ENCODE results near the gene THOC1.

The THOC1 gene

DNA sequence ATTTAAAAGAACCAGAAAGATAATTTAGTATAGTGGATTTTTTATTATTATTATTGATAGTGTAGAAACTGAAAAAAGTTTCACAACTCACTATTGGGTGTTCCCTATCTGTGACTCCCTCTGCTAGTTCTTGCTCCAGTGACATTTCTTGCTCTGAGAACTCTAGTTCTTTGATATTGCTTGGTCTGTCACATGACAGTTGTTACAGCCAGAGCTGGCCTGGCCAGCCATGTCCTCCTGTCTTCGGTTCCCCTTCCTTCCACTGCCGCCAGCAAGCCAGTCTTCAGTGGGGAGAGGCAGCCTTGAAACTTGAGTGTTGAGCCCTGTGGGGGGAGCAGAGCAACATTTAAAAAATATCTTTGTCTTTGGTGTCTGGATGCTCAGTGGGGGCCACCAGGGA, 7.6 kb upstream of the THOC1 start:
- no peak for DNase-seq

DNA sequence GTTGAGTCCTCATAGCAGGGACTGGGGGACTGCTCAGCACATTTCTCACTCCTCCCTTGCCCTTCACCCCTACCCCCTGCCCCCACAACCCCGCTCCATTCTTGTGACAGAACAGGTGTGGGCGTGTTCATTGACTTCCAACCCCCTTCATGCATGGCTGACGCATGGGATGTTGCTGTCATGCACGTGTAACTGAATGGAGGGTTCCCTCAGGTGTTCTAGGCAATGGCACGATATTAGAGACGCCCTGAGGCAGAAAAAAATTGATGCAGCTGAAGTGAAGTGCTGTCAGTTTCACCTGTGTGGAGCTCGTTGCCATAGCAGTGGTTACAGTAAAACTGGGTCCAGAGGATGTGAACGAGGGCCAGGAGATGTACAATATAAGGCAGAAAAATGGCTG, 6.5 kb upstream of the THOC1 start:
- no peak for DNase-seq

DNA sequence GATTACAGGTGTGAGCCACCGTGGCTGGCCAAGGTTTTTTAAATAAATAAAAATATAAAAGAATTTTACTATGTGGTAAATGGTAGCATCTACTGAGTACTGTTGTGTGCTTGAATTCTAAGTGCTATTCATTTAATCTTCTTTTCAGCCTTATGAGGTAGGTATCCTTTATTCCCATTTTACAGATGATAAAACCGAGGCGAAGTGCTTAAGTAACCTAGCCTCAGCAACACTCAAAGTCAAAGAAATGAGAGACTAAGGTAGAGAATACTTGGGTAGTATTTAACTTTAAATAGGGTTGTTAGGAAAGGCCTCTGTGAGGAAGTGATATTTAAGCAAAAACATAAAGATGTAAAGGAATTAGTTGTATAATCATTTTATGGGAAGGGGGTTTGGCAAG, 5.7 kb upstream of the THOC1 start:
- DNase-seq: no peak

DNA sequence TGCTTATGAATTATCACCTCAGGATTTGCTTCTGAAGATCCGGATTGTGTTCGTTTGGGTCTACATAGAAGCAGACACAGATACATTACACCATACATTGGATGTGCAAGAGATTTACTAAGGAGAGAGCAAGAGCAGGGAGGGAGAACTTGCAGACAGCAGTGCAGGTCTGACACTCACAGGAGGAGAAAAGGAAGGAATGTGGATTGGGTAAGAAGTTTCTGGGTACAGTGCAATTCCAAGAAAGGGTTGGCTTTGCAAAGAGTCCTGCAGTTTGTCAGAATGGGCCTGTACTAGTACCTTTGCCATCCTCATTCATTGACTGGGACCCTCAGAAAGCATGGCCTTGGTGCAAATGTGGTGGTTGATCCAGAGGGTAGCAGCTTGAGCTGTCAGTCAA, 4.8 kb upstream of the THOC1 start:
- DNase-seq: no peak

DNA sequence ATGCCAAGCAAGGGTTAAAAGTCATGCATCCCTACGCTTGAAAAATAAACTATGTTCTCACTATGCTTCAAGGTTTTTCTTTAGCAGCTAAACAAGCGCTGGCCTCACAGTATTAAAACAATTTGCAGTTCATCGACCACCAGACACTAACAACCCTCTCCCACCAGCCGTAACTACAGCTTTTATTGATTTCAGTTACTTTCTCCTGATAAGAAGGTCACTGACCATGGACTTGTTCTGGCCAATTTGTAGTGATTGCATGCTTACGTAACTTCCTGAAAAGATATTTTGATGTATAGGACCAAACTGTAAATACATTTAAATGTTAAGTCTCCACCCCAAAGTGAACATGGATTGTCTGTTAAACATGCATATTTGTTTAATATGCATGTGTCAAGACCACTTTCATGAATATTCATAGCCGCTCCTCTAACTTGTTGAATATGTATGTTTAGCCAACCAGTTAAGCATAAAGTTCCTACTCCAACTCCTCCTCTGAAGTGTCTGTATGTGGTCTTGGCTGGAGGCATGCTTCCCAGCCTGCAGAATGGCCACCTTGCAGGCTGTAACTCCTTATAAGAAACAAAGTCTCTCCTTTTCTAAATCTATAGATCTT, 1.7 kb upstream of the THOC1 start:
- DNase-seq: no peak

DNA sequence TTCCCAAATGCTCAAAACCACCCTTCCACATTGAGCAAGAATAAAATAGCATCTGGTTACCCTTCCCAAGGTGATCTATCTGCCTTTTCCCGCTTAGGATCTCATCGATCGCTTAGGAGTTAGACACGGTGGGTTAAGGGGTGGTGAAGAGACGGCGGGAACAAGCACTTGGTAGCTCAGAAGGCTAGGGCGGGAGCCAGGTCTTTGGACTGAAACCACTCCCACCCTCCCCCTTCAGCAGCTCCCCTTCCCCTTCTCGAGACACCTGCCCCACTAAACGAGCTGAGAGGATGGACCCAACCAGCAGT, 513 bp downstream of the THOC1 start:
- no peak for DNase-seq

DNA sequence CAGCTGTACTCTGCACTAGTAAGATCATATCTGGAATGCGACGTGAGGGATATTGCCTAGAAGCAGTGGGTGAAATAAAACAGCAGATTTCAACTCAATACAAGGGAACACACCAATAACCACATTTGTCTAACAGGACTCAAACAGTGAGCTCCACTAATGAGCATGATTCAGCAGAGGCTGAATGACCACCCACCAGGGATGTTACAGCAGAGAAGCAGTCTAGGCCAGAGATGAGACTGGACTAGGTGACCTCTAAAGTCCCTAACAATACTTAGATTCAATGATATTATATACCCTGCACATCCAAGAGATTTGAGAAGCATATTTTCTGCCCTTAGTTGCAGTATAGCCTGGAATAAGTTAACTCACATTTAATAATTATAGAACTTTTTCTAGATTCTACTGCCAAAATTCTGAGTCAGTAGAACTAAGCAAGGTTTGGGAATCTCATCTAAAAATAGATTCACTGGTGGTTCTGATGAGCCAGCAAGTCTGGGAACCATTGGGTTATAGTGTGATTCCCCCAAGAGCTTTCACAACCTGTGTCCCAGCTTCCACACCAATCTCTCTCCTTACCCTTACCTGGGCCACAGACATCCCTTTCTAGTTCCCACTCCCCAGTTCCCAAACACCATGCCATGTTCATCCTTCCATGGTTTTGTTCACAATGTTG, 6.3 kb downstream of the THOC1 start:
- no peak for DNase-seq

DNA sequence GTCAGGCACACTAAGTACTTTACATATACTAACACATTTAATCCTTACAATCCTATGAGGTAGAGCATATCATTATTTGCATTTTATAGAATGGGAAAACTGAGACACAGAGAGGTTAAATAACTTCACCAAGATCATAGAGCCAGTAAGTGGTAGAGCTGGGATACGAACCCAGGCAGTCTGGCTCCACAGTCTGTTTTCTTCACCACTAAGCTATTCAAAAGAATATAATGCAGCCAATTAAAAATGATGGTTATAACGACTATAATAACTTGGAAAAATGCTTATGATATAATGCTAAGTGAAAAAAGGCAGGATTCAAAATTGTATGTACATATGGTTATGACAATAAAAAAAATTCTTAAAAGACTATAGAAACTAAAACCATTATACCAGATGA, 7.3 kb downstream of the THOC1 start:
- DNase-seq: no peak

DNA sequence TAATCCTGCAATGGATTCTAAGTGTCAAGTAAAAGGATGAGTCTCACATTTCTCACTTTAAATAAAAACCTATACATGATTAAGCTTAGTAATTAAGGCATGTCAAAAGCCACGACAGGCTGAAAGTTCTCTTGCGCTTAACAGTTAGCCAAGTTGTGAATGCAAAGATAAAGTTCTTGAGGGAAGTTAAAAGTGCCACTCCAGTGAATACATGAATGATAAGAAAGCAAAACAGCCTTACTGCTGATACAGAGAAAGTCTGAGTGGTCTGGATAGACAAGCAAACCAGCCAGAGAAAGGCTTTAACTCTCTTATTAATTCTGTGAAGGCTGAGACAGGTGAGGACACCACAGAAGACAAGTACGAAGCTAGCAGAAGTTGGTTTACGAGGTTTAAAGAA, 12.7 kb downstream of the THOC1 start:
- no peak for DNase-seq

DNA sequence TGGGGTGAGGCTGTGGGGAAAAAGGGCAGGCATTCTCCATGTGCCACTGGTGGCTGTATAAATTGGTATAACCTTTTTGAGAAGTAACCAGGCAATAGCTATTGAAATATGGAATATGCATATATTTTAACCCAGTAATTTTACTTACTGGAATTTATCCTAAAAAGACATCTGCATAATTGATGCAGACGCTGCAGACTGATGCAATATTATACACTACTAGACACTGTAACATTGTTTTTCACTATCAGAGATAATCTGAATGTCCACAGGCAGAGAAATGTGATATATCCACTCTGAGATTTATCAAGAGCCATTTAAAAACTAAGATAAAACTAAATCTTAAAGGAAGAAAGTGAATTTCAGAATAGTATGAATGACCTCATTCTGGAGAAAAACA, 14.7 kb downstream of the THOC1 start:
- no peak for DNase-seq

DNA sequence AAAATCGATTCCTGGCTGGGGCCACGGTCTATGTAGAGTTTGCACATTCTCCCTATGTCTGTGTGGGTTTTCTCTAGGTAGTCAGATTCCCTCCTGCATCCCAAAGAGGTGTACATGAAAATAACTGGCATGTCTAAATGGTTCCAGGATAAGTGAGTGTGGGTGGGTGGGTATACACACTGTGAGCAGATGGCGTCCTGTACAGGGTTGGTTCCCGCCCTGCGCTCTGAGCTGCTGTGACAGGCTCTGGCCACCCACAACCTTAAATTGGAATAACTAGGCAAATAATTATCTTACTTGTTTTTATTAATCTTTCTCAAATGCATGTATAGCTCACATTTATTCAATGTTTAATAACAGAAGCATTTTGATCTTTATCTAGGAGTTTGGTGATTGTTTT, 16.3 kb downstream of the THOC1 start:
- DNase-seq: no peak

DNA sequence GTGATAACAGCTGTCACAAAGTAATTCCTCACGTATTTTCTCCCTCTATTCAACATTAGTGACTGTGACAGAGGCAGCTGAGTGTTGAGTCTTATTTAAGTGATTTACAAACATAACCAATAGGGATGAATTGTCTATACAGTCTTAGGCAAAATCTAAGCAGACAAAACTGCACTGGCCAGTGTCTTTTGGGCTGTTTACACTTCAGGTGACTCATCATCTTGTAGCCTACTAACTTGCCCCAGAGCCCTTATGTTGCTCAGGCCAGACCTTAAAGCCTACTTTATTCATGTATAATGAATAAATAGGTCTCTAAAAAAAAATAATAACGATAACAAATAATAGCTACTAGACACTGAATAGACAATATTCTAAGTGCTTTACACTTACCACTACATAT, 17.2 kb downstream of the THOC1 start:
- DNase-seq: no peak

DNA sequence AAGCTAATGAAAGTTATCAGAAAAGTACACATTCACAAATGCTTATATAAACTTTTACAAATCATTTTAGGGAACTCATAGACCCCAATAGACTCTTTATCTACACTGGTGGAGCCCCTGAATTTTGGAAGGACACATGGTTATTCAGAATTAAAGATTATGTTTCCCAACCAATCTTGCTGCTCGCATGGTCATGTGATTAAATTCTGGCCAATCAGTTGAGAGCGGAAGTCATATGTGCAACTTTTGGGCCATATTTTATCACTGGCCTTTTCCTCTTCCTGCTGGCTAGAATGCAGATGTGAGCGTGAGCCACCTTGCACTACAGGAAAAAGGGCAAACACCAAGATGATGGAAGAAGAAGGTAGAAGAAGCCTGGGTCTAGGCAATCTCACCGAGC, 19.8 kb downstream of the THOC1 start:
- DNase-seq: no peak

DNA sequence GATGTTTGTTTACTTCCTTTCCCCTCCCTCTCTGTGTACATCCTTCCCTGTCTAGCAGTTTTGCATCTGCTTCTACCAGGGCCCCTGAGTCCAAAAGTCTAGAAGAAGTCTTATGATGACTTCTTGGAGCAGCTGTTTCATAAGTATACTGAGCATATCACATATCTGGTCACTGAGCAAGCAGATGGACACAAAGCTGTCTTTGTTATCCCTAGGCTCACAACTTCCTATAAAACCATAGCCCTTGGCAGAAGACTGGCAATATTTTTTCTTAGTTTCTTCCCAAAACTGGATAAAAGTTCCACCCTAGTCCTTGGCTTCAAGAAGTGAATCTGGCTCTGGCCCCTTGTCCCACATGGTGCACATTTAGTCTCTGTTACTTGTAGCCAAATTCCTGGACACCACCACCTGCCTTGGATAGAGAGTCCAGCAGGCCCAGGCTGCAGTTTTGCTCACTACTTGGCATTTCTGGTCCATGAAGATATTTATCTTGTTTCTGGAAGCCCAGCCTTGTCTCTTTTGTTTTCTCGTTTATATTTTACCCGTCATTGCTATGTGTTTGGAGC, 22.5 kb downstream of the THOC1 start:
- DNase-seq: no peak

DNA sequence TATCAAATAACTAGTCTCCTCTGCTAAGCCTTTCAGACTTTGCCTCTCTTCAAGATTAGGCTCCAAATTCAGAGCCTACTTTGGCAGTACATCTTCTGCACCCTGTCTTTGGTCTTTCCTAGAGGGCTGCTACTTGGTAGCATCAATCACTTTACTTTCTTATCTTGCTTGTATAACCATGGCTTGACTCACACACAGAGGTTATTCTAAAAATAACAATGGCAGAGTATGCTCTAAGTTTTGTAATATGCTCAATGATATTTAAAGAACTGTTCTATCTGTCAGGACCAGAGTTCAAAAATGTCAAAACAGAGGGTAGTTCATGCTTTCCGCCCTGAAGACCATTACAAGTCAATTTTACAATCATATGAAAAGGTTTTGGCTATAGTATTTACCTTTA, 27.7 kb downstream of the THOC1 start:
- DNase-seq: no peak

DNA sequence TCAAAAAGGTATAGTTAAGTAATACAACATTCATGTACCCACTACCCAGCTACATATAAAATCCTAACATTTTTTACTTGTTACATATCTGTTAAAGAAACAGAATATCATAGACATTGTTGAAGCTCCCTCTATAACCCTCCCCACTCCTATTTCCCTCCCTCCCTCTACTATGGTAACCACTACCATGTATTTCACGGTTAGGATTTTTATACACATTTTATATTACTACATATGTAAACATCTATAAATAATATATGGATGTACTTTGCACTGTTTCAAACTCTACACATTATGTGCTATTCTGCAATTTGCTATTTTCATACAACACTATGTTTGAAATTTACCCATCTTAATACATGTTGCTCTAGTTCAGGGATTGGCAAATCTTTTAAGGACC, 36.3 kb downstream of the THOC1 start:
- DNase-seq: no peak

DNA sequence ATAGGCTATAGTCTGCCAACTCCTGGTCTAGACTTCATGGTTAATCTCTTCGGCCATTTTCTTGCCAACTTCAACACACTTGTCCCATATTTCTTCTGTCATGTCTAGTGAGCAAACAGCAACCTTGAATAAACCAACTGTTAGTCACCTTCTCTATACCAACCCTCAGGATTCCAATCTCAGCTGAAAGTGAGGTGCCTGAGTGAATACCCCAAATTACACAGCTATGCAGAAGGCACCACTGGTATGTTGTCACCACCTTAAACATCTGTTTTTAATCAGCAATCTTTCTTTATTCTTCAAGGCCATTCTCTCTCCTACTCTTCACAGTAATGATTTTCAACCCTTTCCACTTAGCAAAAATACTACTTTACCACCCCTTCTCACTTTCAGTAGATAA, 39.3 kb downstream of the THOC1 start:
- DNase-seq: no peak

DNA sequence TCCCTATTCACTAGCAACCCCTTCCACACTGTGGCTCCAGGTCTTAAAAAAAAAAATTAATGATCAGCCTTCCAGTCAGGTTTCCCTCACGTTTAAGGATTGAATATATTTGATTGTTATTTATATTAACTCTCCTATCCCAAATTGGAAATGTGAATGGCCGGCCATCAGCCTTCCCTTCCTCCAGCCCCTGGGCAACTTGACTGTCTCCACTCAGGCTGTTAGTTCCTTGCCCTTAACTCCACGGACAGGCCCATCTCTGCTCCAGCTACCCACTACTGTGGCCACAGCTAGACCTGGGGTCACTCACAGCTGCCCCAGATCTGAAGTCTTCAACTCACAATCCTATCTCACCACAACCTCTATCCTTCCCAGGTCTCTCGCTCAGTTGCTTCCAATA, 39.9 kb downstream of the THOC1 start:
- DNase-seq: no peak

DNA sequence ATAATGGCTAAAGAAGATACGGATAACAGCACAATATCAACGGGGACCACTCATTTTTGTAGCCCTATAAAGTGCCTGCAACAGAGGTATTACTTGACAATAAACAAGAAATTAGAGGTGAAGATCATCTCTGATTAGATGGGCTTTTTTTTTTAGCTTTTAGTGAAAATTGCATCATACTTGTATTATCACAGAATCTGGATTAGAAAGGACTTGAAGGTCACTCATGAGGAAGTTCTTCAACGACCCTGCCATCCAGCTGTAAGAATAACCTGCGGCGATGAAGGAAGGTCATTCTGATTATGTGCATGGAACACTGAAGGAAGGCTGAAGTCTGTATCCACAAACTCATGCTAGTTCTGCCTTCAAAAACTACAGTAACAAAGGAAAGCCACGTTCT, 40.5 kb downstream of the THOC1 start:
- DNase-seq: no peak

DNA sequence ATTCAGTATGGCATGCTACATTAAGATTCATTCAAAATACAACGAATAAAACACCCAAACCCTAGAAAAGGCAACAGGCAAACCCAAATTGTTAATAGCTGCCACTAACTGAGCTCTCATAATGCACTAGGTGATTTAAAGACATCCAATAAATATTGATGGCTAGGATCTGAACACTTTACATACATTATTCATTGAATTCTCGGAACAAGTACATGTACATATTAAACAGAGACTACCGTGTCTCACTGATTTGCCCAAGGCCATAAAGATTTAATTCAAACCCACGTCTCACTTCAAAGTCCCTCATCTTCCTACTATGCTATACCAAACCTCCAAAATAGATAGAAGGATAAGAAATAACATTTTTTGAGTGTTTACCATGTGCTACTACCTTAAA, 42.1 kb downstream of the THOC1 start:
- DNase-seq: no peak

DNA sequence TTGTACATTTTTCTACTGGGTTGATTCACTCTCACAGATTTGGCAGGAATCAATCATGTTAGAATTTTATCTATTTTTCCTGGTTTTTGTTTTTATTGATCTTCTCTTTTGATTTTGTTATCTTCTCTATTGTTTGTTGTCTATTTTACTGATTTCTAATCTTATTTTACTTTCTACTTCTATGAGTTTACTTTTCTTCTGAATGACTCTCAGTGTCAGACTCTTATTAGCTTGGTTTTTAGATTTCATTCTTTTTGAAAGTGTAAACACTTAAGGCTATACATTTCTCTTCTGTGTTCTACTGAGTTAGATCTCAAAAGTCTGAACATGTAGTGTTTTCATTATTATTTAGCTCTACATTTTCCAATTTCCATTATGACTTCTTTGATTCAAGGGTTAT, 47.1 kb downstream of the THOC1 start:
- no peak for DNase-seq

DNA sequence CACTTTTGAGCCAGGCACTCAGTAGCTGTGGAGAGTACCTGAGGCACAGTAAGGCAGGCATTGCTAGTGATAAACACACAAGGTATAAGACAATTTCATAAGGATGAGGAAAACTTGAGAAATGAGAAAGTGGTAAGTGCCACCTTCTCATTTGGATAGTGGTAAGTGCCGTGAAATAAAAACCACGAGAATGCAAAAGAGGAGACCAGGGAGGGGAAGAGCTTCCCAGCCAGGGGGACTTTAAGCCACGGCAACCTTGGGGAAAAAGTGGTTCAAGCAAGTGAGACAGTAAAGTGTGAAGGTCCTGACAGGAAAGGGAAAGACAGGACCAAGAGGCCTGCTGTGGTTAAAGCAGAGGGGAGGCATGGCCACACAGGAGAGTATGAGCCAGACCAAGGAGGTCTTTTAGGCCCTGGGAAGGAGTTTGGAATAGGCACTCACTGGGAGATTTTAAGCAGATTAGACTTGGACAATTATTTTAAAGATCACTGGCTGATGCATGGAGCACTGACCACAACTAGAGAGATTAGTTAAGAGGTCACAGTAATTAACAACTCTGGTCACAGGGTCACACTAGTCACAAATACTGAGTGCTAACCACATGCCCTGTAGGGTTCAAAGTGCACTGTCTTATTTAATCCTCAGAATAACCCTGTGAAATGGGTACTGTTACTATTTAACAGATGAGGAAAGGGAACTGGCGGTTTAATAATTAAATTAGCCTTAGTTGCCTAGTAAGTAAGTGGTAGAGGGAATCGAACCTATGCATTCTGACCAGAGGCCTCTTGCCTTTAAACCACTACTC, 50.1 kb downstream of the THOC1 start:
- no peak for DNase-seq

DNA sequence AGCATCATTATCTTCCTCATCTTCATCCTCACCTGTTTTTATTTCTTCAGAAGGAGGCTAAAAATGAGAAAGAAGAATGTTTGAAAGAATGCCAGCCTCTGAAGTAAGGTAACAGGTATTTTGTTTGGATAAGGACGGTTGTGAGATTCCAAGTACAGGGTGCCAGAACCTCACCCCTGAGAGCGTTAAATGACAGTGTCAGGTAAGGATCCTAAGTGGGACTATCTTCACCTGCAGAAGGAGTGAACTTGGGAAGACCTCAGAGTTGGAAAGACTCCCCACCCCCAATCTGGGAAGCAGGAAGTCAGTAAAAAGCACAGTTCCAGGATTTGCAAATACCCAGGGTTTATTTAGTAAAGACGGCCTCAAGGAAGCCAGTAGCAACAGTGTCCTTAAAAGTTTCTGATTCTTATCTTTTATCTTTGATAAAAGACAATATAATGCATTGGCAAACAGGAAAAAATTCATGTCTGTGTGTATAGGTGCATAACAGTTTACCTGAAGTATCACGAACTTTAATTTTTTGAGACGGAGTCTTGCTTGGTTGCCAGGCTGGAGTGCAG, 52.3 kb downstream of the THOC1 start:
- DNase-seq: no peak

DNA sequence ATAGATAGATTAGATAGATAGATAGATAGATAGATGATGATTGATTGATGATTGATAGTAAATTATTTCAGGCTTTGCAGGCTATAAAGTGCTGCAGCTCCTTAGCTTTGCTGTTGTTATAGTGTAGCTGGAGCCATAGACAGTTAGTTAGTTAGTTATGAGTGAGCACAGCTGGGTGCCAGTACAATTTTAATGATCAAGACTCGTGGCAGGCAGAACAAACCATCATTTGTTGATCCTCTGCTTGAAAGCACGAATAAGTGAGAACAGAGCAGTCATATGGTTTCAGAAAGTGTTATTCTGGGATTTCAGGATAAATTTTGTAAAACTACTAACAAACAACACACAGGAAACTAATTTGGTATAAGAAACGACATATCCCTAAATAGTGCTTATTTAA, 53.9 kb downstream of the THOC1 start:
- DNase-seq: no peak
